Common myeloid progenitor, CD34-positive (primary cell): ENCODE measurements around the gene RALB.

Source experiments
- CTCF ChIA-PET: fragments of 350-600 bp; sonication (Branson Sonifier 250); formaldehyde crosslinking; loops from one replicate; lab custom pipeline; 2021; ENCODE audit warnings: antibody characterized with exemption; lab: Charles Lee
- POLR2A ChIA-PET: fragments of 350-600 bp; sonication (Branson Sonifier 250); formaldehyde crosslinking; loops from one replicate; lab custom pipeline; 2021; ENCODE audit warnings: antibody characterized with exemption; lab: Charles Lee
- DNase-seq, 3 donors: peaks; one replicate each; pipeline versions ENCODE4 v3.0.0 to v3.0.0-alpha.2; 2013
- H3K27ac ChIP-seq, 2 experiments: 1 replicate in 1 of 2; 2 replicates in 1 of 2; pipeline ENCODE4 v1.7.0; 2013; ENCODE audit warnings: inconsistent platforms in 2 of 2, low read length in 2 of 2, mild to moderate bottlenecking in 2 of 2, low read depth in 1 of 2, moderate library complexity in 1 of 2; ENCODE audit not compliant: severe bottlenecking in 2 of 2, insufficient read depth in 1 of 2, poor library complexity in 1 of 2
- H3K27me3 ChIP-seq, 5 experiments: replicated peaks in 2 of 5; 1 replicate in 3 of 5; 2 replicates in 2 of 5; pipeline versions ENCODE4 v1.6.1 to v1.7.0; 2013; ENCODE audit warnings: low read length in 4 of 5, mild to moderate bottlenecking in 2 of 5, moderate library complexity in 2 of 5, inconsistent platforms in 1 of 5; ENCODE audit not compliant: insufficient read depth in 5 of 5, control insufficient read depth in 4 of 5
- H3K36me3 ChIP-seq, 4 experiments: 1 replicate in 2 of 4; 2 replicates in 2 of 4; pipeline versions ENCODE4 v1.6.1 to v1.7.0; 2013; ENCODE audit warnings: low read length in 3 of 4, control low read depth in 1 of 4, mild to moderate bottlenecking in 1 of 4; ENCODE audit not compliant: control insufficient read depth in 4 of 4, insufficient read depth in 4 of 4
- H3K4me1 ChIP-seq, 4 experiments: 1 replicate in 3 of 4; 2 replicates in 1 of 4; pipeline versions ENCODE4 v1.6.1 to v1.7.1; 2013; ENCODE audit warnings: low read length in 3 of 4, mild to moderate bottlenecking in 3 of 4, control low read depth in 1 of 4, inconsistent platforms in 1 of 4, moderate library complexity in 1 of 4; ENCODE audit not compliant: control insufficient read depth in 4 of 4, insufficient read depth in 4 of 4; ENCODE audit errors: control extremely low read depth in 1 of 4
- H3K4me3 ChIP-seq, 7 experiments: 1 replicate in 4 of 7; 2 replicates in 3 of 7; pipeline versions ENCODE4 v1.5.1 to v1.7.0; 2013; ENCODE audit warnings: mild to moderate bottlenecking in 7 of 7, low read length in 6 of 7, moderate library complexity in 6 of 7, inconsistent platforms in 2 of 7, low read depth in 2 of 7, control low read depth in 1 of 7; ENCODE audit not compliant: insufficient read depth in 4 of 7, control insufficient read depth in 1 of 7; ENCODE audit errors: extremely low read depth in 1 of 7
- H3K9me3 ChIP-seq, 5 experiments: 1 replicate in 4 of 5; 2 replicates in 1 of 5; pipeline versions ENCODE4 v1.6.1 to v1.7.1; 2013; ENCODE audit warnings: low read length in 4 of 5, mild to moderate bottlenecking in 2 of 5, inconsistent platforms in 1 of 5, low read depth in 1 of 5, moderate library complexity in 1 of 5; ENCODE audit not compliant: control insufficient read depth in 4 of 5, insufficient read depth in 2 of 5; ENCODE audit errors: control extremely low read depth in 1 of 5
- WGBS: methylation state at CpG from one replicate; pipeline ENCODE4 v1.1.5; 2013; ENCODE audit not compliant: insufficient coverage; 5-methylcytosine and 5-hydroxymethylcytosine counted together

RALB gene

GRCh38 chr2:120316528-120317179 is 64.0 kb downstream of the RALB start:
- 95% methylated on average over 12 of the region's 15 CpGs for WGBS

GRCh38 chr2:120317180-120317533 is 64.5 kb downstream of the RALB start:
- H3K4me3 ChIP-seq, result no peak overlapping the region
- no peaks in the 10 kb centered on the region for H3K9me3 ChIP-seq
- H3K36me3 ChIP-seq, result no peaks in the 10 kb centered on the region
- ChIA-PET CTCF (interaction anchor here (1.6 to 2.3 kb wide), 2 partner anchors 11 to 363 kb away, joined by 3 to 6 read pairs; no protein-coding TSS in a partner anchor), POLR2A (interaction anchor here (0.6 kb wide), 1 partner anchor 84 kb away, joined by 4 read pairs; no protein-coding TSS in a partner anchor)
- peaks cover 0 to 1% (median 0%) of the 10 kb centered on the region in 5 experiments for H3K27me3 ChIP-seq
- DNase-seq, result no peak
- H3K27ac ChIP-seq, result no peak overlapping the region
- H3K4me1 ChIP-seq, result peaks cover 0 to 45% (median 28%) of the 10 kb centered on the region in 4 experiments

More at GRCh38 chr2:120316528-120317179, 64.0 kb downstream of the RALB start:
- Histone ChIP-seq H3K27ac (no peak overlapping the region), H3K9me3 (no peaks in the 10 kb centered on the region), H3K4me3 (no peak overlapping the region), H3K36me3 (no peaks in the 10 kb centered on the region), H3K4me1 (peaks cover 0 to 42% (median 28%) of the 10 kb centered on the region in 4 experiments), H3K27me3 (peaks cover 0 to 1% (median 0%) of the 10 kb centered on the region in 5 experiments)
- no peak for DNase-seq
- ChIA-PET CTCF (interaction anchor here (0.8 to 2.3 kb wide), 3 partner anchors 12 to 364 kb away, joined by 3 to 6 read pairs (median 4); no protein-coding TSS in a partner anchor), POLR2A (interaction anchor here (0.6 kb wide), 1 partner anchor 83 kb away, joined by 4 read pairs; no protein-coding TSS in a partner anchor)

- POLR2A ChIA-PET, result no interaction called here
- Histone ChIP-seq H3K36me3 (no peaks in the 10 kb centered on the region), H3K27me3 (peaks cover 0 to 1% (median 0%) of the 10 kb centered on the region in 5 experiments), H3K27ac (no peak overlapping the region), H3K9me3 (no peaks in the 10 kb centered on the region), H3K4me3 (no peak overlapping the region), H3K4me1 (peaks cover 0 to 40% (median 24%) of the 10 kb centered on the region in 4 experiments)
- peak in 1 of 3 donors; percentile 23 for DNase-seq
- WGBS, result 75% methylated on average over 6 of the region's 8 CpGs
- CTCF ChIA-PET, result interaction anchor here (2.3 kb wide), 1 partner anchor 11 kb away, joined by 6 read pairs; no protein-coding TSS in a partner anchor
Observed at GRCh38 chr2:120317916-120318315, 65.3 kb downstream of the RALB start.

GRCh38 chr2:120318626-120319025 is 66.0 kb downstream of the RALB start:
- Histone ChIP-seq H3K27me3 (peaks cover 0 to 1% (median 0%) of the 10 kb centered on the region in 5 experiments), H3K4me3 (no peak overlapping the region), H3K9me3 (no peaks in the 10 kb centered on the region), H3K27ac (no peak overlapping the region), H3K36me3 (no peaks in the 10 kb centered on the region), H3K4me1 (peaks cover 0 to 33% (median 19%) of the 10 kb centered on the region in 4 experiments)
- ChIA-PET CTCF (interaction anchor here (2.3 kb wide), 1 partner anchor 10 kb away, joined by 6 read pairs; no protein-coding TSS in a partner anchor), POLR2A (no interaction called here)
- 80% methylated on average over 1 of the region's 8 CpGs for WGBS
- no peak for DNase-seq

GRCh38 chr2:120319123-120319522 is 66.5 kb downstream of the RALB start:
- POLR2A ChIA-PET, result no interaction called here
- Histone ChIP-seq H3K9me3 (no peaks in the 10 kb centered on the region), H3K4me3 (no peak overlapping the region), H3K27ac (no peak overlapping the region), H3K27me3 (peaks cover 0 to 1% (median 0%) of the 10 kb centered on the region in 5 experiments), H3K4me1 (peaks cover 0 to 31% (median 16%) of the 10 kb centered on the region in 4 experiments), H3K36me3 (no peaks in the 10 kb centered on the region)
- WGBS, result 100% methylated on average over 8 of the region's 10 CpGs
- DNase-seq, result no peak
- CTCF ChIA-PET, result no interaction called here

- no peaks in the 10 kb centered on the region for H3K9me3 ChIP-seq
- H3K4me1 ChIP-seq, result peaks cover 0 to 25% (median 9%) of the 10 kb centered on the region in 4 experiments
- POLR2A ChIA-PET, result no interaction called here
- 96% methylated on average over 16 of the region's 18 CpGs for WGBS
- H3K36me3 ChIP-seq, result no peaks in the 10 kb centered on the region
- H3K27me3 ChIP-seq, result peaks cover 0 to 1% (median 0%) of the 10 kb centered on the region in 5 experiments
- CTCF ChIA-PET, result interaction anchor here (0.7 kb wide), 1 partner anchor 10 kb away, joined by 3 read pairs; no protein-coding TSS in a partner anchor
- H3K27ac ChIP-seq, result no peak overlapping the region
- no peak for DNase-seq
- no peak overlapping the region for H3K4me3 ChIP-seq
Observed at GRCh38 chr2:120319686-120320317, 67.2 kb downstream of the RALB start.
